Adrenal gland (tissue), 5 donors: ENCODE data around the gene ZCCHC14.

Experiments used
- CTCF ChIP-seq, 6 experiments: fragments of 450-650 bp in 4 of 6; fragments of 200-600 bp in 2 of 6; sonication (generic) in 1 of 6; IDR thresholded peaks; 1 replicate in 5 of 6; 2 replicates in 1 of 6; pipeline versions ENCODE4 v1.5.1 to v1.8.0; 2016 to 2021; ENCODE audit warnings: antibody characterized with exemption in 6 of 6, mild to moderate bottlenecking in 2 of 6, moderate library complexity in 1 of 6
- POLR2A ChIP-seq, 2 donors: fragments of 450-650 bp; IDR thresholded peaks; one replicate each; pipeline ENCODE4 v1.6.1; 2017; ENCODE audit warnings: antibody characterized with exemption in 2 of 2, mild to moderate bottlenecking in 2 of 2, moderate library complexity in 1 of 2
- donor health status: DM: no; HTN: no; CAD: no.

GRCh38 chr16:87489434-87490045 is 3.3 kb downstream of the ZCCHC14 start:
- TF ChIP-seq CTCF (IDR thresholded peaks at IDR 0.05), result no peak
- no peak for TF ChIP-seq POLR2A (IDR thresholded peaks at IDR 0.05)
